DOHH2 (cell line): ENCODE results near the gene KLK6.

Experiments
- H3F3A ChIP-seq: fragments of 200-600 bp; sonication (generic), shearing (Covaris generic); 2 replicates; pipeline ENCODE4 v1.6.0; 2016; ENCODE audit warnings: antibody characterized with exemption, mild to moderate bottlenecking; ENCODE audit not compliant: control insufficient read depth, insufficient read depth
- H3K27ac ChIP-seq: fragments of 200-600 bp; sonication (generic); 2 replicates; pipeline ENCODE4 v1.5.1; 2014; ENCODE audit warnings: low read depth, mild to moderate bottlenecking, low read length, moderate library complexity
- H3K27me3 ChIP-seq: fragments of 200-600 bp; sonication (generic); 2 replicates; pipeline ENCODE4 v1.6.1; 2014; ENCODE audit warnings: mild to moderate bottlenecking, low read length, mixed read lengths; ENCODE audit not compliant: control insufficient read depth
- H3K36me3 ChIP-seq: fragments of 200-600 bp; sonication (generic); 2 replicates; pipeline ENCODE4 v1.6.1; 2014; ENCODE audit warnings: mild to moderate bottlenecking, low read length, moderate library complexity, mixed read lengths; ENCODE audit not compliant: control insufficient read depth
- H3K4me1 ChIP-seq: fragments of 200-600 bp; sonication (generic); 2 replicates; pipeline ENCODE4 v1.6.1; 2014; ENCODE audit warnings: mild to moderate bottlenecking, low read length, mixed read lengths; ENCODE audit not compliant: control insufficient read depth
- H3K4me2 ChIP-seq: fragments of 200-600 bp; sonication (generic); 2 replicates; pipeline ENCODE4 v1.6.0; 2014; ENCODE audit warnings: mild to moderate bottlenecking, low read length, moderate library complexity
- H3K4me3 ChIP-seq: fragments of 200-600 bp; sonication (generic); 2 replicates; pipeline ENCODE4 v1.5.1; 2014; ENCODE audit warnings: mild to moderate bottlenecking, low read length, mixed read lengths
- H3K79me2 ChIP-seq: fragments of 200-600 bp; sonication (generic); 2 replicates; pipeline ENCODE4 v1.6.1; 2014; ENCODE audit warnings: mild to moderate bottlenecking, low read length, mixed read lengths; ENCODE audit not compliant: control insufficient read depth
- H3K9me2 ChIP-seq: fragments of 200-600 bp; sonication (generic); replicated peaks from 2 replicates; pipeline ENCODE4 v1.6.1; 2014; ENCODE audit warnings: mild to moderate bottlenecking, low read length, mixed read lengths; ENCODE audit not compliant: control insufficient read depth
- H3K9me3 ChIP-seq: fragments of 200-600 bp; sonication (generic); 2 replicates; pipeline ENCODE4 v1.6.1; 2014; ENCODE audit warnings: antibody characterized with exemption, low read length, mixed read lengths; ENCODE audit not compliant: control insufficient read depth, insufficient read depth
- H4K20me1 ChIP-seq: fragments of 200-600 bp; sonication (generic); 2 replicates; pipeline ENCODE4 v1.6.0; 2014; ENCODE audit warnings: low read depth, mild to moderate bottlenecking, antibody characterized with exemption, low read length, moderate library complexity; ENCODE audit not compliant: control insufficient read depth, insufficient read depth
- CTCF ChIP-seq: fragments of 200-600 bp; sonication (generic); IDR thresholded peaks from one replicate; pipeline ENCODE4 v1.5.1; 2014; ENCODE audit warnings: antibody characterized with exemption, mild to moderate bottlenecking, low read depth, low read length; ENCODE audit not compliant: poor library complexity, severe bottlenecking
- EZH2phosphoT487 ChIP-seq: fragments of 200-600 bp; sonication (generic); IDR thresholded peaks from 2 replicates; pipeline ENCODE4 v1.6.1; 2017; ENCODE audit warnings: borderline replicate concordance, mild to moderate bottlenecking, antibody characterized with exemption, low read length, moderate library complexity, mixed read lengths

Gene KLK6

GRCh38 chr19:51006406-51006805, 37.0 kb upstream of the KLK6 start:
- Histone ChIP-seq H3K27me3 (no peaks in the 10 kb centered on the region), H3K27ac (no peak overlapping the region), H3K36me3 (no peaks in the 10 kb centered on the region), H3K9me2 (no peaks in the 10 kb centered on the region), H4K20me1 (no peaks in the 10 kb centered on the region), H3K4me1 (no peaks in the 10 kb centered on the region), H3K79me2 (no peaks in the 10 kb centered on the region), H3K4me3 (no peak overlapping the region), H3F3A (no peaks in the 10 kb centered on the region), H3K4me2 (no peak overlapping the region), H3K9me3 (no peaks in the 10 kb centered on the region)
- TF ChIP-seq EZH2phosphoT487 (no peak), CTCF (no peak)

- no peak overlapping the region for H3K27ac ChIP-seq
- H3K9me2 ChIP-seq: no peaks in the 10 kb centered on the region
- H3K4me1 ChIP-seq: no peaks in the 10 kb centered on the region
- no peaks in the 10 kb centered on the region for H3F3A ChIP-seq
- no peaks in the 10 kb centered on the region for H3K36me3 ChIP-seq
- no peak for TF ChIP-seq CTCF
- no peak for TF ChIP-seq EZH2phosphoT487
- H3K9me3 ChIP-seq: no peaks in the 10 kb centered on the region
- H3K4me3 ChIP-seq: no peak overlapping the region
- H3K4me2 ChIP-seq: no peak overlapping the region
- H3K79me2 ChIP-seq: no peaks in the 10 kb centered on the region
- H3K27me3 ChIP-seq: no peaks in the 10 kb centered on the region
- H4K20me1 ChIP-seq: no peaks in the 10 kb centered on the region
Observed at GRCh38 chr19:51005248-51005647, 35.9 kb upstream of the KLK6 start.

GRCh38 chr19:51003316-51003715, 33.9 kb upstream of the KLK6 start:
- H3K4me3 ChIP-seq: no peak overlapping the region
- no peak for TF ChIP-seq EZH2phosphoT487
- H3K36me3 ChIP-seq: no peaks in the 10 kb centered on the region
- H3K27me3 ChIP-seq: no peaks in the 10 kb centered on the region
- H4K20me1 ChIP-seq: no peaks in the 10 kb centered on the region
- no peaks in the 10 kb centered on the region for H3K9me2 ChIP-seq
- H3K9me3 ChIP-seq: no peaks in the 10 kb centered on the region
- H3F3A ChIP-seq: no peaks in the 10 kb centered on the region
- H3K79me2 ChIP-seq: no peaks in the 10 kb centered on the region
- H3K27ac ChIP-seq: no peak overlapping the region
- H3K4me2 ChIP-seq: no peak overlapping the region
- no peaks in the 10 kb centered on the region for H3K4me1 ChIP-seq

- Histone ChIP-seq H3K9me3 (no peaks in the 10 kb centered on the region), H3F3A (no peaks in the 10 kb centered on the region), H3K4me2 (no peak overlapping the region), H3K9me2 (no peaks in the 10 kb centered on the region), H3K4me3 (no peak overlapping the region), H3K4me1 (no peaks in the 10 kb centered on the region), H3K36me3 (no peaks in the 10 kb centered on the region), H4K20me1 (no peaks in the 10 kb centered on the region), H3K27me3 (no peaks in the 10 kb centered on the region), H3K79me2 (no peaks in the 10 kb centered on the region), H3K27ac (no peak overlapping the region)
- no peak for TF ChIP-seq CTCF
- TF ChIP-seq EZH2phosphoT487: no peak
Observed at GRCh38 chr19:51002542-51003311, 33.3 kb upstream of the KLK6 start.
